Breast epithelium (tissue), 4 donors: Measurements from ENCODE around the gene CDK6. TPM values are rescaled to one million over a fixed set of nuclear protein-coding genes. Genes with fewer than 3 reads are reported as not detected.

Experiments used
- DNase-seq, 2 donors: peaks; one replicate each; pipeline ENCODE4 v3.0.0-alpha.2; 2019; ENCODE audit warnings: low spot score in 2 of 2
- H3K27ac ChIP-seq, 2 donors: fragments of 200-600 bp; sonication (generic) in 1 of 2; one replicate each; pipeline ENCODE4 v1.5.1; 2016 to 2019; ENCODE audit warnings: mild to moderate bottlenecking in 1 of 2
- H3K27me3 ChIP-seq, 2 donors: fragments of 200-600 bp; sonication (generic) in 1 of 2; one replicate each; pipeline versions ENCODE4 v1.5.1 to v1.6.0; 2017 to 2019; ENCODE audit warnings: control low read depth in 1 of 2, mild to moderate bottlenecking in 1 of 2
- H3K36me3 ChIP-seq: fragments of 200-600 bp; one replicate; pipeline ENCODE4 v1.5.1; 2019
- H3K4me1 ChIP-seq, 2 donors: fragments of 200-600 bp; sonication (generic); one replicate each; pipeline ENCODE4 v1.5.1; 2016 to 2019; ENCODE audit warnings: control low read depth in 1 of 2
- H3K4me3 ChIP-seq, 3 donors: fragments of 200-600 bp; sonication (generic); 1 replicate in 2 of 3; 2 replicates in 1 of 3; pipeline ENCODE4 v1.5.1; 2016 to 2019; ENCODE audit warnings: mild to moderate bottlenecking in 3 of 3, moderate library complexity in 2 of 3
- H3K9me3 ChIP-seq, 2 donors: fragments of 200-600 bp; sonication (generic) in 1 of 2; one replicate each; pipeline ENCODE4 v1.5.1; 2016 to 2019; ENCODE audit warnings: control low read depth in 1 of 2
- POLR2A ChIP-seq: fragments of 450-650 bp; IDR thresholded peaks from one replicate; pipeline ENCODE4 v1.6.1; 2016; ENCODE audit warnings: antibody characterized with exemption, mild to moderate bottlenecking, moderate library complexity
- POLR2AphosphoS5 ChIP-seq, 3 donors: sonication (generic); formaldehyde crosslinking; IDR thresholded peaks; one replicate each; pipeline ENCODE4 v1.6.1; 2017; ENCODE audit warnings: antibody characterized with exemption in 3 of 3
- intact Hi-C: fragments of 100-400 bp; cut with DNase I; formaldehyde crosslinking; loops from one replicate; pipeline ENCODE4 v1.15.1; 2023; ENCODE audit warnings: low total_unique reads
- total RNA-seq, 3 donors: library from RNA; depleted of rRNA; stranded (reverse); fragments of >200 nt; gene quantifications; one replicate each; pipeline ENCODE4 v1.1.0, GENCODE V29; 2016
- TF ChIP-seq, protein P1 (sequence below), 3 donors: fragments of 450-650 bp; IDR thresholded peaks; one replicate each; pipeline ENCODE4 v1.5.1; 2016 to 2017; ENCODE audit warnings: antibody characterized with exemption in 3 of 3, mild to moderate bottlenecking in 3 of 3, moderate library complexity in 3 of 3

CDK6 gene
- total RNA-seq, 3 donors from 2014 or later = 12.8 to 26.2 (median 23.6) TPM

DNA sequence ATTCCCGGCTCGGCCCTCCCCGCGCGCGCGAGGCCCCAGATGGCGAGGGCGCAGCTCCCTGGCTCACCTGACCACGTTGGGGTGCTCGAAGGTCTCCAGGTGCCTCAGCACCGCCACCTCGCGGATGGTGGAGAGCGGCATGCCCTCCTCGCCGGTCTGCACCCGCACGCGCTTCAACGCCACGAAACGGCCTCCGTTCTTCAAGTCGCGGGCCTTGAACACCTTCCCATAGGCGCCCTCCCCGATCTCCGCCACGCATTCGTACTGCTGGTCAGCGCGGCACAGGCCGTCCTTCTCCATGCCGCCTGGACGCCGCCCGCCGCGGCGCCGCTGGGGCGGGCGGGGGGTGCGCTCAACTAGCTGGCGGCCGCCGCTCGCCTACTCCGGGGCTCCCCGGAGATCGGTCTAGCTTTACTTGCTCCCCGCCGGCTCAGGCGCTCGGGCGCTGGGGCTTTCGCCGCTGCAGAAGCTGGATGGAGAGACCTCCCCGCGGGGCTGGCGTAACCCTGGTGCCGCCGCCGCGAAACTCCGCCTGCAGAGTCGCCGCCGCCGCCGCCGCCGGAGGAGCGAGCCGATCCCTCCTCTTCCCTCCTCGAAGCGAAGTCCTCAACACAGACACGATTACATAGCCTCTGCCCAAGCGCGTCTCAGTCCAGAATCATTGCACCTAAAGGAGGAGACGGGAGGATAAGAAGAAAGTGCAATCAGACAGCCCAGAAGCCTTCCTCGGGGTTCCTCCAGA is 3.2 kb downstream of the CDK6 start:
- Histone ChIP-seq H3K9me3 (no peaks in the 10 kb centered on the region), H3K4me3 (peak overlapping the region; percentile 81 to 85 (median 83)), H3K27ac (peak overlapping the region; percentile 81 to 88), H3K4me1 (no peaks in the 10 kb centered on the region), H3K36me3 (no peaks in the 10 kb centered on the region), H3K27me3 (no peaks in the 10 kb centered on the region)
- DNase-seq = peak; percentile 77 to 83
- TF ChIP-seq POLR2AphosphoS5 (IDR thresholded peaks at IDR 0.05) (peak in 1 of 3 donors; percentile 67), POLR2A (no peak)
- TF ChIP-seq, protein P1, sequence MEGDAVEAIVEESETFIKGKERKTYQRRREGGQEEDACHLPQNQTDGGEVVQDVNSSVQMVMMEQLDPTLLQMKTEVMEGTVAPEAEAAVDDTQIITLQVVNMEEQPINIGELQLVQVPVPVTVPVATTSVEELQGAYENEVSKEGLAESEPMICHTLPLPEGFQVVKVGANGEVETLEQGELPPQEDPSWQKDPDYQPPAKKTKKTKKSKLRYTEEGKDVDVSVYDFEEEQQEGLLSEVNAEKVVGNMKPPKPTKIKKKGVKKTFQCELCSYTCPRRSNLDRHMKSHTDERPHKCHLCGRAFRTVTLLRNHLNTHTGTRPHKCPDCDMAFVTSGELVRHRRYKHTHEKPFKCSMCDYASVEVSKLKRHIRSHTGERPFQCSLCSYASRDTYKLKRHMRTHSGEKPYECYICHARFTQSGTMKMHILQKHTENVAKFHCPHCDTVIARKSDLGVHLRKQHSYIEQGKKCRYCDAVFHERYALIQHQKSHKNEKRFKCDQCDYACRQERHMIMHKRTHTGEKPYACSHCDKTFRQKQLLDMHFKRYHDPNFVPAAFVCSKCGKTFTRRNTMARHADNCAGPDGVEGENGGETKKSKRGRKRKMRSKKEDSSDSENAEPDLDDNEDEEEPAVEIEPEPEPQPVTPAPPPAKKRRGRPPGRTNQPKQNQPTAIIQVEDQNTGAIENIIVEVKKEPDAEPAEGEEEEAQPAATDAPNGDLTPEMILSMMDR (IDR thresholded peaks at IDR 0.05) = peak; percentile 66 to 79 (median 75)
- intact Hi-C loops = loop anchor here (10.0 kb wide), 2 partner anchors 138 to 198 kb away; no protein-coding TSS in a partner anchor

DNA sequence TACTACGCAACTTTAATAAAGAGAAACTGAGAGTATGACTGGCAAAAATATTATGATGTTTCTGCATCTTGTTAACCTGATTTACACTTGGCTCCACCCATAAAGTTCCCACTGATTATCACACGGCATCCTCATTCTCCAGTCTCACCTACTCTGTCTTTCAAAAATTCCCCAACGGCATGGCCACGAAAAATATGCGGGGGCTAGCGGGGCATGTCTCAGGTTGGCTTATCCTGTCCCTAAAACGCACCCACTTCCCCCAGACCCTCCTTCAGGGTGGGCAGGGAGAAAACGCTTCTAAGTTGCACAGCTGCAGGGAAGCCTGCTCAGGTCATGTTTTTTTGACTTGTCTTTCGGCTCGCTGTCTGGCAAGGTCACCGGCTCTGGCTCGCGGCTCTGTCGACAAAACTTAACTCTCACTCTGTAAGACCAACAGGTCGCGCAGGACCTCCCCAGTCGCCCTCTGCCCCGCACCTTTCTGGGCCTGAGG is 3.8 kb downstream of the CDK6 start:
- Histone ChIP-seq H3K36me3 (no peaks in the 10 kb centered on the region), H3K27ac (peak overlapping the region; percentile 81 to 88), H3K4me3 (peak overlapping the region; percentile 81 to 85 (median 83)), H3K4me1 (no peaks in the 10 kb centered on the region), H3K9me3 (no peaks in the 10 kb centered on the region), H3K27me3 (no peaks in the 10 kb centered on the region)
- no peak for DNase-seq
- no peak for TF ChIP-seq POLR2A
- TF ChIP-seq, protein P1 (IDR thresholded peaks at IDR 0.05) = no peak
- no peak for TF ChIP-seq POLR2AphosphoS5 (IDR thresholded peaks at IDR 0.05)
- intact Hi-C loops = loop anchor here (10.0 kb wide), 2 partner anchors 138 to 198 kb away; no protein-coding TSS in a partner anchor

DNA sequence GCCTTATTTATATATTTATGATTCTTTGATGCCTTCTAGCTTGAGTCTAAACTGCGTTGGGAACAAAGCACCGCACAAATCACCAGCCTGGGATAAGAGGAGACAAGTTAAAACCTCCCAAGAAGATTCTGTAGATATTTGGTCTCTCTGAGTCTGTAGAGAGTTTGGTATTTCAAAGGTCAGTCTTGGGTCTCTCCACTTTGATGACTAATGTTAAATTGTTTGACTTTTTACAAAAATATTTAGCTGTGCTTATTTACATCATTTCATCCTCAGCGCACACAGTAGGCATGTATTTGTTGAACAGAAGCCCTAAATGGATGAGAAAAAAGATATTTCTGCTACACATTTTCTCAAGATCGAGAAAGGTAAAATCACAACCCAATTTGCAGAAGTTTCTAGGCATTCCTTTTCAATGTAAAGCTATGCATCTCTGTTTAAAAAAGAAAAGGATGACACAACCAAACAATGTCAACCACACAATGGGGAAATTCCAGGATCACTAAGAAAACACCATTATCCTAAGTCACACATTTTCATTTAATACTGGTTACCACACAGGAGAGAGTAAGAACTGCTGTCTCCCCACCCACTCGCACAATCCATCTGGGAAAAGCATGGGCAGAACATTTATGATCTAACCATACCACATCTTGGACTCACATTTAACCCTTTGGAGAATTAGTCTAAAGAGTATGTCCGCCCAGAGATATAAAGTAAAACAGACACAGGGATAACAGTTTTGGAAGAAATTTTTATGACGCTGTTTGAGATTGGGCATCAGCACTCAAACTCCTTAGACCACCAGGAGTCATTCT is 4.4 kb downstream of the CDK6 start:
- H3K36me3 ChIP-seq = no peaks in the 10 kb centered on the region
- H3K27me3 ChIP-seq = no peaks in the 10 kb centered on the region
- H3K9me3 ChIP-seq = no peaks in the 10 kb centered on the region
- peak overlapping the region; percentile 81 to 88 for H3K27ac ChIP-seq
- DNase-seq = no peak
- H3K4me1 ChIP-seq = no peaks in the 10 kb centered on the region
- intact Hi-C loops = loop anchor here (10.0 kb wide), 2 partner anchors 137 to 197 kb away; no protein-coding TSS in a partner anchor
- TF ChIP-seq, protein P1 (IDR thresholded peaks at IDR 0.05) = no peak
- no peak for TF ChIP-seq POLR2AphosphoS5 (IDR thresholded peaks at IDR 0.05)
- TF ChIP-seq POLR2A = no peak
- peak overlapping the region; percentile 81 to 85 (median 83) for H3K4me3 ChIP-seq

DNA sequence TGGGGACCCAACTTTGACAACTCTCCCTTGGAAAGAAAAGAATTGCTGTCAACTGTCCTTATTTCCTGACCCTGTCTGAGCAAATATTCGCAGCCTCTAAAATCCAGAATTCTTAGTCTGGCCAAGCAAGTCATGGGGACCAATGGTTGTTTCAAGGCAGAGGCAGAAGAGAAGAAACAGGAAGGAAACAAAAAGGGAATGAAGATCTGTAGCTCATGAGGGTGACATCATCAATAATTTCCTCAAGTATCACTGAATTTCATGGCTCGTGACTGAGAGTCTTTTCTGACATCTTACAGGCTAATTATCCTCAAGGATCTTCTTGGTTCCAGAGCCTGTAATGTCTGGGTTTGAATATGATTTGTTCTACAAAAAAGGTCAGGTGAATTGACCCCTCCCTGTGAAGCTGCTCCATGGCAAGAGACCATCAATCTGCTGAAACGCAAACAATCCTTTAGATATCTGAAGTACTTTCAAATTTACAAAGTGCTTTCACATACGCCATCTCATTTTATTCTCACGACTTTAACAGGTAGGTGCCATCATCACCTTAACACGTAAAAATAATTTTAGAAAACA is 5.8 kb downstream of the CDK6 start:
- no peak for DNase-seq
- H3K9me3 ChIP-seq = no peaks in the 10 kb centered on the region
- intact Hi-C loops = loop anchor here (10.0 kb wide), 2 partner anchors 136 to 196 kb away; no protein-coding TSS in a partner anchor
- H3K27ac ChIP-seq = peak overlapping the region in 1 of 2 donors; percentile 13
- H3K4me1 ChIP-seq = no peaks in the 10 kb centered on the region
- H3K27me3 ChIP-seq = no peaks in the 10 kb centered on the region
- H3K4me3 ChIP-seq = no peak overlapping the region
- TF ChIP-seq, protein P1 (IDR thresholded peaks at IDR 0.05) = no peak
- TF ChIP-seq POLR2AphosphoS5 (IDR thresholded peaks at IDR 0.05) (no peak), POLR2A (no peak)
- H3K36me3 ChIP-seq = no peaks in the 10 kb centered on the region
